ENCODE measurements around the gene HSPA1B.

DNA sequence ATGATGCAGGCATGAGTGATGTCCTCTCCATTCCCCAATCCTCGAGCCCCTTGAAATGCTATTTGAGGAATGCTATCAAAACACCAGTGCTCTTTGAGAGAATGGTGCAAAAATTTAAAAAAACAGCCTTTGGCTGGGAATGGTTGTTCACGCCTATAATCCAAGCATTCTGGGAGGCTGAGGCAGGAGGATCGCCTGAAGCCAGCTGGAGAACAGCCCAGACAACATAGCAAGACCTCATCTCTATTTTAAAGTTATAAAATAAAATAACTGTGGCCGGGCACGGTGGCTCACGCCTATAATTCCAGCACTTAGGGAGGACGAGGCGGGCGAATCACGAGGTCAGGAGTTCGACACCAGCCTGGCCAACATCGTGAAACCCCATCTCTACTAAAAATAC is 27.8 kb upstream of the HSPA1B start:
- TF ChIP-seq EZH2 (IDR thresholded peaks at IDR 0.05; ENCODE audit: borderline replicate concordance) (no peak), CTCF (IDR thresholded peaks at IDR 0.05; ENCODE audit: poor library complexity) (no peak), EZH2phosphoT487 (IDR thresholded peaks at IDR 0.05; ENCODE audit: low read depth, severe bottlenecking, unreplicated experiment) (no peak)

All from hepatocyte (in vitro differentiated cells).